Keratinocyte (primary cell): ENCODE data around the gene SNX8.

Experiments used
- EZH2 ChIP-seq: IDR thresholded peaks from one replicate; pipeline ENCODE4 v1.6.1; 2012; ENCODE audit warnings: inconsistent platforms, mild to moderate bottlenecking, low read length, moderate library complexity
- TF ChIP-seq, protein P1 (sequence below), 3 experiments: IDR thresholded peaks in 1 of 3; conservative IDR thresholded peaks in 1 of 3; optimal IDR thresholded peaks in 1 of 3; 2 replicates in 2 of 3; 3 replicates in 1 of 3; pipeline versions ENCODE3 to v1.5.1; 2011; ENCODE audit warnings: low read length in 3 of 3, mild to moderate bottlenecking in 3 of 3, moderate library complexity in 2 of 3, control low read depth in 1 of 3, inconsistent platforms in 1 of 3; ENCODE audit not compliant: insufficient read depth in 2 of 3; ENCODE audit errors: extremely low read depth in 1 of 3

DNA sequence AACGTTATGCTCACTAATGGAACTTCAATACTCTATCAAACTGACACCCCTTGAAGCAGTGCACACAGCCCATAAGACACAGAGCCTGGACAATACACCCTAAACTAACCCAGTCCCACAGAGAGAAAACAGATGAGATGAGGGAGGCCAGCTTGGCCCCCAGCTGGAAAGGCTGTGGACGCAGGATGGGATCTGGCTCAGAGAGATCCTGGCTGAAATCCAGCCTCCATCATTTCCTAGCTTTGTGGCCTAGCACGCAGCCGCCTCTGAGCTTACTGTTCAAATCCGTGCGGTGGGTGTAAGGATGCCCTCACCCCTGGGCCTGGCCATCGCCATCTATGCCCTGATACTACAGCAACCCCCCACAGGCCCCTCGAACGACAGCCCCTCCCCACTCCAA is 32.7 kb downstream of the SNX8 start:
- TF ChIP-seq, protein P1, sequence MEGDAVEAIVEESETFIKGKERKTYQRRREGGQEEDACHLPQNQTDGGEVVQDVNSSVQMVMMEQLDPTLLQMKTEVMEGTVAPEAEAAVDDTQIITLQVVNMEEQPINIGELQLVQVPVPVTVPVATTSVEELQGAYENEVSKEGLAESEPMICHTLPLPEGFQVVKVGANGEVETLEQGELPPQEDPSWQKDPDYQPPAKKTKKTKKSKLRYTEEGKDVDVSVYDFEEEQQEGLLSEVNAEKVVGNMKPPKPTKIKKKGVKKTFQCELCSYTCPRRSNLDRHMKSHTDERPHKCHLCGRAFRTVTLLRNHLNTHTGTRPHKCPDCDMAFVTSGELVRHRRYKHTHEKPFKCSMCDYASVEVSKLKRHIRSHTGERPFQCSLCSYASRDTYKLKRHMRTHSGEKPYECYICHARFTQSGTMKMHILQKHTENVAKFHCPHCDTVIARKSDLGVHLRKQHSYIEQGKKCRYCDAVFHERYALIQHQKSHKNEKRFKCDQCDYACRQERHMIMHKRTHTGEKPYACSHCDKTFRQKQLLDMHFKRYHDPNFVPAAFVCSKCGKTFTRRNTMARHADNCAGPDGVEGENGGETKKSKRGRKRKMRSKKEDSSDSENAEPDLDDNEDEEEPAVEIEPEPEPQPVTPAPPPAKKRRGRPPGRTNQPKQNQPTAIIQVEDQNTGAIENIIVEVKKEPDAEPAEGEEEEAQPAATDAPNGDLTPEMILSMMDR (optimal IDR thresholded peaks at IDR 0.05 in 1 of 3, IDR thresholded peaks at IDR 0.05 in 1 of 3, conservative IDR thresholded peaks at IDR 0.05 in 1 of 3; ENCODE audit: extremely low read depth in 1 of 3, insufficient read depth in 2 of 3, low read length in 3 of 3), result no peak
- no peak for TF ChIP-seq EZH2
